H9 (cell line): ENCODE measurements around the gene RXFP1. TPM values are rescaled to one million over a fixed set of nuclear protein-coding genes. Genes with fewer than 3 reads are reported as not detected.
A peak's percentile ranks its signal among the peaks of the same experiment; 100 is the strongest.

Source experiments
- DNase-seq: peaks from one replicate; pipeline ENCODE4 v3.0.0-alpha.2; 2017
- H2AFZ ChIP-seq: one replicate; pipeline ENCODE4 v1.6.1; 2013; ENCODE audit warnings: mild to moderate bottlenecking, low read length, control low read depth, moderate library complexity
- H2AK5ac ChIP-seq: 2 replicates; pipeline ENCODE4 v1.6.1; 2013; ENCODE audit warnings: low read length, control low read depth, mixed read lengths; ENCODE audit not compliant: insufficient read length
- H2BK120ac ChIP-seq: one replicate; pipeline ENCODE4 v1.6.1; 2013; ENCODE audit warnings: low read depth, mild to moderate bottlenecking, low read length, control low read depth, inconsistent platforms; ENCODE audit not compliant: poor library complexity, severe bottlenecking
- H2BK12ac ChIP-seq: 2 replicates; pipeline ENCODE4 v1.6.1; 2013; ENCODE audit warnings: low read length, control low read depth, mixed read lengths, low read depth; ENCODE audit not compliant: insufficient read length
- H2BK15ac ChIP-seq: 2 replicates; pipeline ENCODE4 v1.6.1; 2013; ENCODE audit warnings: low read depth, low read length, control low read depth
- H2BK20ac ChIP-seq: one replicate; pipeline ENCODE4 v1.6.1; 2013; ENCODE audit warnings: low read depth, mild to moderate bottlenecking, low read length, control low read depth, inconsistent platforms; ENCODE audit not compliant: poor library complexity, severe bottlenecking
- H2BK5ac ChIP-seq: 2 replicates; pipeline ENCODE4 v1.6.1; 2013; ENCODE audit warnings: low read length, control low read depth, mixed read lengths; ENCODE audit not compliant: insufficient read length
- H3K14ac ChIP-seq: 2 replicates; pipeline ENCODE4 v1.6.1; 2013; ENCODE audit warnings: low read length, control low read depth; ENCODE audit not compliant: insufficient read depth
- H3K18ac ChIP-seq: 2 replicates; pipeline ENCODE4 v1.6.1; 2013; ENCODE audit warnings: low read depth, mild to moderate bottlenecking, mixed read lengths, low read length, control low read depth; ENCODE audit not compliant: insufficient read length
- H3K23ac ChIP-seq: 2 replicates; pipeline ENCODE4 v1.6.1; 2013; ENCODE audit warnings: low read length, control low read depth, mixed read lengths, low read depth; ENCODE audit not compliant: insufficient read length
- H3K23me2 ChIP-seq: 2 replicates; pipeline ENCODE4 v1.6.1; 2013; ENCODE audit warnings: low read depth, mild to moderate bottlenecking, mixed read lengths, low read length, control low read depth; ENCODE audit not compliant: insufficient read length, poor library complexity, severe bottlenecking
- H3K27ac ChIP-seq: 2 replicates; pipeline ENCODE4 v1.5.1; 2013; ENCODE audit warnings: low read length, control low read depth, mixed read lengths, low read depth; ENCODE audit not compliant: insufficient read length
- H3K27me3 ChIP-seq: 2 replicates; pipeline ENCODE4 v1.6.1; 2013; ENCODE audit warnings: low read length, control low read depth, inconsistent platforms; ENCODE audit not compliant: insufficient read depth
- H3K4ac ChIP-seq: 2 replicates; pipeline ENCODE4 v1.6.1; 2013; ENCODE audit warnings: low read depth, mild to moderate bottlenecking, control low read depth, inconsistent platforms, low read length, moderate library complexity
- H3K4me1 ChIP-seq: 2 replicates; pipeline ENCODE4 v1.6.1; 2013; ENCODE audit warnings: low read length, control low read depth, inconsistent platforms; ENCODE audit not compliant: insufficient read depth
- H3K4me2 ChIP-seq: 2 replicates; pipeline ENCODE4 v1.6.1; 2013; ENCODE audit warnings: low read length, control low read depth, mixed read lengths; ENCODE audit not compliant: insufficient read length, insufficient read depth
- H3K56ac ChIP-seq: 2 replicates; pipeline ENCODE4 v1.6.1; 2013; ENCODE audit warnings: low read depth, mild to moderate bottlenecking, mixed read lengths, low read length, control low read depth; ENCODE audit not compliant: insufficient read length
- H3K79me1 ChIP-seq: 2 replicates; pipeline ENCODE4 v1.6.1; 2013; ENCODE audit warnings: low read depth, mild to moderate bottlenecking, moderate library complexity, low read length, control low read depth, inconsistent platforms; ENCODE audit not compliant: insufficient read depth, poor library complexity, severe bottlenecking
- H3K79me2 ChIP-seq: 2 replicates; pipeline ENCODE4 v1.6.1; 2013; ENCODE audit warnings: low read length, control low read depth, inconsistent platforms; ENCODE audit not compliant: insufficient read depth
- H3K9ac ChIP-seq: 2 replicates; pipeline ENCODE4 v1.6.1; 2013; ENCODE audit warnings: low read length, control low read depth, mixed read lengths; ENCODE audit not compliant: insufficient read length; ENCODE audit errors: extremely low read depth
- H3K9me3 ChIP-seq: one replicate; pipeline ENCODE4 v1.6.1; 2013; ENCODE audit warnings: low read depth, low read length, inconsistent platforms; ENCODE audit not compliant: control insufficient read depth
- H3T11ph ChIP-seq: one replicate; pipeline ENCODE4 v1.6.1; 2013; ENCODE audit warnings: mild to moderate bottlenecking, low read length, control low read depth, inconsistent platforms
- H4K20me1 ChIP-seq: one replicate; pipeline ENCODE4 v1.6.1; 2013; ENCODE audit not compliant: control insufficient read depth, insufficient read length, insufficient read depth
- H4K5ac ChIP-seq: 2 replicates; pipeline ENCODE4 v1.6.1; 2013; ENCODE audit warnings: low read depth, mild to moderate bottlenecking, mixed read lengths, low read length, control low read depth; ENCODE audit not compliant: insufficient read length
- H4K8ac ChIP-seq: replicated peaks from 2 replicates; pipeline ENCODE4 v1.6.1; 2013; ENCODE audit warnings: low read length, control low read depth, mixed read lengths, low read depth; ENCODE audit not compliant: insufficient read length
- H4K91ac ChIP-seq: 2 replicates; pipeline ENCODE4 v1.6.1; 2013; ENCODE audit warnings: low read depth, mild to moderate bottlenecking, moderate library complexity, mixed read lengths, low read length, control low read depth; ENCODE audit not compliant: insufficient read length
- H3K27ac Mint-ChIP-seq, 3 experiments: 2 replicates in 2 of 3; 3 replicates in 1 of 3; pipeline ENCODE4 v1.8.0; 2020 to 2021; ENCODE audit warnings: mixed read lengths in 3 of 3, mild to moderate bottlenecking in 1 of 3, moderate library complexity in 1 of 3
- H3K27me3 Mint-ChIP-seq: 2 replicates; pipeline ENCODE4 v1.8.0; 2021; ENCODE audit warnings: low read depth, mild to moderate bottlenecking, moderate library complexity, mixed read lengths
- H3K36me3 Mint-ChIP-seq, 3 experiments: 2 replicates in 2 of 3; 3 replicates in 1 of 3; pipeline ENCODE4 v1.8.0; 2020 to 2021; ENCODE audit warnings: low read depth in 3 of 3, mixed read lengths in 3 of 3; ENCODE audit not compliant: insufficient read depth in 1 of 3
- H3K4me1 Mint-ChIP-seq, 2 experiments: 2 replicates each; pipeline ENCODE4 v1.8.0; 2020; ENCODE audit warnings: mixed read lengths in 2 of 2
- H3K4me3 Mint-ChIP-seq, 2 experiments: 2 replicates in 1 of 2; 3 replicates in 1 of 2; pipeline ENCODE4 v1.8.0; 2020 to 2021; ENCODE audit warnings: mild to moderate bottlenecking in 2 of 2, mixed read lengths in 2 of 2, moderate library complexity in 1 of 2
- H3K9me3 Mint-ChIP-seq, 2 experiments: 2 replicates in 1 of 2; 3 replicates in 1 of 2; pipeline ENCODE4 v1.8.0; 2020; ENCODE audit warnings: mild to moderate bottlenecking in 2 of 2, mixed read lengths in 2 of 2, moderate library complexity in 1 of 2
- CTCF ChIP-seq: fragments of 200-600 bp; sonication (generic); conservative IDR thresholded peaks from 3 replicates; pipeline ENCODE4 v1.8.0; 2021; ENCODE audit warnings: antibody characterized with exemption, mild to moderate bottlenecking
- WGBS: extraction: QIAGEN DNeasy Blood & Tissue Kit; methylation state at CpG from one replicate; pipeline ENCODE4 v1.1.7; 2013; ENCODE audit warnings: missing lambda C conversion rate, low lambda C conversion rate, mixed read lengths; ENCODE audit not compliant: insufficient read length; ENCODE audit errors: extremely low coverage; 5-methylcytosine and 5-hydroxymethylcytosine counted together
- total RNA-seq: library from RNA; stranded (reverse); gene quantifications from 2 replicates; pipeline ENCODE4 v1.2.1, GENCODE V29; 2021

Gene RXFP1
- total RNA-seq, 1 experiment from 2014 or later: 0.17 TPM

- Histone ChIP-seq H2BK5ac (no peak overlapping the region), H3K79me1 (peaks cover 3% of the 10 kb centered on the region), H4K5ac (peak overlapping the region; percentile 14), H2AK5ac (no peak overlapping the region), H3K4me1 (no peaks in the 10 kb centered on the region), H2BK15ac (no peak overlapping the region), H2BK120ac (no peak overlapping the region), H3K56ac (no peak overlapping the region), H2BK12ac (no peak overlapping the region), H2BK20ac (no peak overlapping the region), H3K27me3 (no peaks in the 10 kb centered on the region), H3K4me2 (peak overlapping the region; percentile 95), H3K18ac (peak overlapping the region; percentile 81), H4K91ac (no peak overlapping the region), H4K8ac (no peak overlapping the region), H2AFZ (no peak overlapping the region), H3K9me3 (no peaks in the 10 kb centered on the region), H3K9ac (peak overlapping the region; percentile 79), H3T11ph (no peak overlapping the region), H3K4ac (peak overlapping the region; percentile 46; the same call in 1 of the 2 replicates), H3K23me2 (peaks cover 13% of the 10 kb centered on the region), H3K14ac (peak overlapping the region; percentile 98), H3K79me2 (peaks cover 5% of the 10 kb centered on the region; the same call in 1 of the 2 replicates), H4K20me1 (no peaks in the 10 kb centered on the region), H3K27ac (no peak overlapping the region), H3K23ac (peak overlapping the region; percentile 7)
- peaks cover 11 to 15% of the 10 kb centered on the region in 2 experiments for H3K4me1 Mint-ChIP-seq
- peak; percentile 57 for DNase-seq
- H3K4me3 Mint-ChIP-seq: peak overlapping the region; percentile 98 to 99
- no peaks in the 10 kb centered on the region for H3K9me3 Mint-ChIP-seq
- H3K27ac Mint-ChIP-seq: peak overlapping the region; percentile 96 to 99 (median 97); a peak in 6 of 7 replicates
- H3K27me3 Mint-ChIP-seq: no peaks in the 10 kb centered on the region
- no CpG with 5 or more reads among the region's 35 CpGs for WGBS
- H3K36me3 Mint-ChIP-seq: peaks cover 8 to 18% (median 15%) of the 10 kb centered on the region in 3 experiments
- no peak for TF ChIP-seq CTCF
Measured at GRCh38 chr4:158670975-158671664, 149.4 kb downstream of the RXFP1 start.
